Gastroesophageal sphincter (tissue), 3 donors: Measurements from ENCODE around the gene CCDC92.

ENCODE experiments used
- EP300 ChIP-seq: sonication (generic); formaldehyde crosslinking; IDR thresholded peaks from one replicate; pipeline ENCODE4 v1.6.1; 2017; ENCODE audit warnings: antibody characterized with exemption, mild to moderate bottlenecking
- POLR2A ChIP-seq, 2 donors: fragments of 450-650 bp; IDR thresholded peaks; one replicate each; pipeline ENCODE4 v1.6.1; 2017; ENCODE audit warnings: antibody characterized with exemption in 2 of 2, mild to moderate bottlenecking in 2 of 2, moderate library complexity in 1 of 2
- POLR2AphosphoS5 ChIP-seq: sonication (generic); formaldehyde crosslinking; IDR thresholded peaks from one replicate; pipeline ENCODE4 v1.6.1; 2017; ENCODE audit warnings: antibody characterized with exemption
- TF ChIP-seq, protein P1 (sequence below), 4 experiments: fragments of 200-600 bp in 2 of 4; fragments of 450-650 bp in 2 of 4; sonication (generic) in 1 of 4; IDR thresholded peaks; one replicate each; pipeline ENCODE4 v1.5.1; 2017 to 2019; ENCODE audit warnings: antibody characterized with exemption in 4 of 4, mild to moderate bottlenecking in 2 of 4, moderate library complexity in 2 of 4

DNA sequence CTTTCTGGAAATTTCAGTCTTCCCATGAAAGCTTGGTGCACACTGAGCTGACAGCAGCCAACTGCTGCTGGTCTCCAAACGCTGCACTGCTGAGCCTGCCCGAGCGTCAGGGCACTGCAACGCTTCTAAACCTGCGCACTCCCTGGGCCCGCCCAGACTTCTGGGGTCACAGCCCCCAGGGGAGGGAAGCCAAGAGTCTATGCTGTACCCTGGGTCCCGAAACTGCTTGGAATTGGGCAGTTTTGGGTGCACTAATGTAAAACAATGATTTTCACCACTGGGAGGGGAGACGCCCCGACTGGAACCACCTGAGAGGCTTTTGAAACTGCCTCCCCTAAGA lies 32.0 kb downstream of the CCDC92 start:
- TF ChIP-seq, protein P1, sequence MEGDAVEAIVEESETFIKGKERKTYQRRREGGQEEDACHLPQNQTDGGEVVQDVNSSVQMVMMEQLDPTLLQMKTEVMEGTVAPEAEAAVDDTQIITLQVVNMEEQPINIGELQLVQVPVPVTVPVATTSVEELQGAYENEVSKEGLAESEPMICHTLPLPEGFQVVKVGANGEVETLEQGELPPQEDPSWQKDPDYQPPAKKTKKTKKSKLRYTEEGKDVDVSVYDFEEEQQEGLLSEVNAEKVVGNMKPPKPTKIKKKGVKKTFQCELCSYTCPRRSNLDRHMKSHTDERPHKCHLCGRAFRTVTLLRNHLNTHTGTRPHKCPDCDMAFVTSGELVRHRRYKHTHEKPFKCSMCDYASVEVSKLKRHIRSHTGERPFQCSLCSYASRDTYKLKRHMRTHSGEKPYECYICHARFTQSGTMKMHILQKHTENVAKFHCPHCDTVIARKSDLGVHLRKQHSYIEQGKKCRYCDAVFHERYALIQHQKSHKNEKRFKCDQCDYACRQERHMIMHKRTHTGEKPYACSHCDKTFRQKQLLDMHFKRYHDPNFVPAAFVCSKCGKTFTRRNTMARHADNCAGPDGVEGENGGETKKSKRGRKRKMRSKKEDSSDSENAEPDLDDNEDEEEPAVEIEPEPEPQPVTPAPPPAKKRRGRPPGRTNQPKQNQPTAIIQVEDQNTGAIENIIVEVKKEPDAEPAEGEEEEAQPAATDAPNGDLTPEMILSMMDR (IDR thresholded peaks at IDR 0.05) = no peak
- TF ChIP-seq POLR2A (IDR thresholded peaks at IDR 0.05) = no peak
- no peak for TF ChIP-seq POLR2AphosphoS5
- TF ChIP-seq EP300 = no peak
